ENCODE data around the gene ZFP92.
"Not testable (repeated sequence)": the region's sequence is repeated elsewhere in the genome, so short reads cannot be mapped to it uniquely, and the experiment has no call there.

- TF ChIP-seq, protein P1, sequence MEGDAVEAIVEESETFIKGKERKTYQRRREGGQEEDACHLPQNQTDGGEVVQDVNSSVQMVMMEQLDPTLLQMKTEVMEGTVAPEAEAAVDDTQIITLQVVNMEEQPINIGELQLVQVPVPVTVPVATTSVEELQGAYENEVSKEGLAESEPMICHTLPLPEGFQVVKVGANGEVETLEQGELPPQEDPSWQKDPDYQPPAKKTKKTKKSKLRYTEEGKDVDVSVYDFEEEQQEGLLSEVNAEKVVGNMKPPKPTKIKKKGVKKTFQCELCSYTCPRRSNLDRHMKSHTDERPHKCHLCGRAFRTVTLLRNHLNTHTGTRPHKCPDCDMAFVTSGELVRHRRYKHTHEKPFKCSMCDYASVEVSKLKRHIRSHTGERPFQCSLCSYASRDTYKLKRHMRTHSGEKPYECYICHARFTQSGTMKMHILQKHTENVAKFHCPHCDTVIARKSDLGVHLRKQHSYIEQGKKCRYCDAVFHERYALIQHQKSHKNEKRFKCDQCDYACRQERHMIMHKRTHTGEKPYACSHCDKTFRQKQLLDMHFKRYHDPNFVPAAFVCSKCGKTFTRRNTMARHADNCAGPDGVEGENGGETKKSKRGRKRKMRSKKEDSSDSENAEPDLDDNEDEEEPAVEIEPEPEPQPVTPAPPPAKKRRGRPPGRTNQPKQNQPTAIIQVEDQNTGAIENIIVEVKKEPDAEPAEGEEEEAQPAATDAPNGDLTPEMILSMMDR (IDR thresholded peaks at IDR 0.05), result not testable (repeated sequence)
- not testable (repeated sequence) for TF ChIP-seq EZH2, EZH2phosphoT487 (IDR thresholded peaks at IDR 0.05)
Observed at GRCh38 chrX:153404333-153404732, 6.9 kb upstream of the ZFP92 start.

All from neural progenitor cell (in vitro differentiated cells).